ENCODE results near the gene ST8SIA1.

The ST8SIA1 gene

GRCh38 chr12:22230280-22230794, 104.2 kb downstream of the ST8SIA1 start:
- no peak for DNase-seq

GRCh38 chr12:22229652-22230279, 104.7 kb downstream of the ST8SIA1 start:
- DNase-seq = no peak

GRCh38 chr12:22228022-22228875, 106.3 kb downstream of the ST8SIA1 start:
- no peak for DNase-seq

- DNase-seq = no peak
These were observed 111.2 kb downstream of the ST8SIA1 start for GRCh38 chr12:22223356-22223755.

- no peak for DNase-seq
These were observed 117.0 kb downstream of the ST8SIA1 start for GRCh38 chr12:22217556-22217955.

GRCh38 chr12:22215467-22216253, 118.8 kb downstream of the ST8SIA1 start:
- DNase-seq = no peak

GRCh38 chr12:22211128-22211527, 123.4 kb downstream of the ST8SIA1 start:
- DNase-seq = no peak

GRCh38 chr12:22209422-22209821, 125.1 kb downstream of the ST8SIA1 start:
- DNase-seq = no peak

- no peak for DNase-seq
These were observed 128.3 kb downstream of the ST8SIA1 start for GRCh38 chr12:22206111-22206728.

- DNase-seq = no peak
These were observed 130.1 kb downstream of the ST8SIA1 start for GRCh38 chr12:22204391-22204790.

GRCh38 chr12:22202847-22203246, 131.7 kb downstream of the ST8SIA1 start:
- no peak for DNase-seq

- no peak for DNase-seq
These were observed 133.4 kb downstream of the ST8SIA1 start for GRCh38 chr12:22201101-22201500.

- no peak for DNase-seq
These were observed 138.3 kb downstream of the ST8SIA1 start for GRCh38 chr12:22196236-22196635.

GRCh38 chr12:22190969-22191368, 143.5 kb downstream of the ST8SIA1 start:
- DNase-seq = no peak

- DNase-seq = no peak
These were observed 146.1 kb downstream of the ST8SIA1 start for GRCh38 chr12:22188431-22188830.

- no peak for DNase-seq
These were observed 153.8 kb downstream of the ST8SIA1 start for GRCh38 chr12:22180705-22181104.

- DNase-seq = no peak
These were observed 161.3 kb downstream of the ST8SIA1 start for GRCh38 chr12:22173177-22173576.

- no peak for DNase-seq
These were observed 162.0 kb downstream of the ST8SIA1 start for GRCh38 chr12:22172501-22172900.

GRCh38 chr12:22169376-22169775, 165.1 kb downstream of the ST8SIA1 start:
- no peak for DNase-seq

GRCh38 chr12:22164139-22164538, 170.4 kb downstream of the ST8SIA1 start:
- DNase-seq = no peak

- no peak for DNase-seq
These were observed 170.9 kb downstream of the ST8SIA1 start for GRCh38 chr12:22163594-22163993.

- no peak for DNase-seq
These were observed 174.0 kb downstream of the ST8SIA1 start for GRCh38 chr12:22160396-22161003.

Measured in DMS79 (cell line).